C4-2B (cell line): ENCODE measurements around the gene PBX1.

Experiments used
- H3K27ac ChIP-seq: fragments of 450-650 bp; 2 replicates; pipeline ENCODE4 v1.5.1; 2017
- ZFX ChIP-seq: fragments of 450-650 bp; IDR thresholded peaks from 2 replicates; pipeline ENCODE4 v1.6.1; 2017
- TF ChIP-seq, protein P1 (sequence below): fragments of 450-650 bp; conservative IDR thresholded peaks from 2 replicates; pipeline ENCODE4 v1.5.1; 2017; ENCODE audit warnings: mild to moderate bottlenecking

Gene PBX1

DNA sequence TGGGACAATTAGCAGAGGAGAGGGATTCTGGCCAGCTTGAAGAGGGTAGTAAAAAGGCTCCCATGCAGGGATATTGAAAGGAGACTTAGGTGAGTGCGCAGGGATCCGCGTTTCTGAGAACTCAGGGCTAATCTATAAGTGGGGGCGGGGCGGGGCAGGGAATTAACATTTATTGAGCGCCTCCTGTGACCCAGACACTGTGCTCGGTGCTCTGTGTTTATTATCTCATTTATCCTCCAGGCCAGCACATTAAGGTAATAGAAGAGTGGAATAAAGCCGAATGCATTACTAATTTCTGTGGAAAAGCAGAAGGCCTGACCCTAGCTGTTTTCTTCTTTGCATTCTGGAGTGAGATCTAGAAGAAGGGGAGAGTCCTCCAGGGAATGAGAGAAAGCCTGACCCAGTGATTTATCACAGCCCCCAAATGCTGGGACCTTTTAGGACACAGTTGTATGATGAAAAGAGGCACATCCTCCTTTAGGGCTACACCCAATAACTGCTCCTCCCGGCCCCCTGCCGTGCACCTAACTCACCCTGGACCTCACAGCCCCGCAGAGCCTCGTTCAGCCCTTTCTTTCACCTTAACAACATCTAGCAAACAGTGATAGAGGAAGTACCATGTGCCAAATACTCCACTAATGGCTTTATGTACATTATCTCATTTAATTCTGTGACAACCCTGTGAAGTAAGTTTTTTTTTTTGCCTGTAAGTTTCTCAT lies 317.6 kb downstream of the PBX1 start:
- TF ChIP-seq, protein P1, sequence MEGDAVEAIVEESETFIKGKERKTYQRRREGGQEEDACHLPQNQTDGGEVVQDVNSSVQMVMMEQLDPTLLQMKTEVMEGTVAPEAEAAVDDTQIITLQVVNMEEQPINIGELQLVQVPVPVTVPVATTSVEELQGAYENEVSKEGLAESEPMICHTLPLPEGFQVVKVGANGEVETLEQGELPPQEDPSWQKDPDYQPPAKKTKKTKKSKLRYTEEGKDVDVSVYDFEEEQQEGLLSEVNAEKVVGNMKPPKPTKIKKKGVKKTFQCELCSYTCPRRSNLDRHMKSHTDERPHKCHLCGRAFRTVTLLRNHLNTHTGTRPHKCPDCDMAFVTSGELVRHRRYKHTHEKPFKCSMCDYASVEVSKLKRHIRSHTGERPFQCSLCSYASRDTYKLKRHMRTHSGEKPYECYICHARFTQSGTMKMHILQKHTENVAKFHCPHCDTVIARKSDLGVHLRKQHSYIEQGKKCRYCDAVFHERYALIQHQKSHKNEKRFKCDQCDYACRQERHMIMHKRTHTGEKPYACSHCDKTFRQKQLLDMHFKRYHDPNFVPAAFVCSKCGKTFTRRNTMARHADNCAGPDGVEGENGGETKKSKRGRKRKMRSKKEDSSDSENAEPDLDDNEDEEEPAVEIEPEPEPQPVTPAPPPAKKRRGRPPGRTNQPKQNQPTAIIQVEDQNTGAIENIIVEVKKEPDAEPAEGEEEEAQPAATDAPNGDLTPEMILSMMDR, result no peak
- H3K27ac ChIP-seq, result no peak overlapping the region

DNA sequence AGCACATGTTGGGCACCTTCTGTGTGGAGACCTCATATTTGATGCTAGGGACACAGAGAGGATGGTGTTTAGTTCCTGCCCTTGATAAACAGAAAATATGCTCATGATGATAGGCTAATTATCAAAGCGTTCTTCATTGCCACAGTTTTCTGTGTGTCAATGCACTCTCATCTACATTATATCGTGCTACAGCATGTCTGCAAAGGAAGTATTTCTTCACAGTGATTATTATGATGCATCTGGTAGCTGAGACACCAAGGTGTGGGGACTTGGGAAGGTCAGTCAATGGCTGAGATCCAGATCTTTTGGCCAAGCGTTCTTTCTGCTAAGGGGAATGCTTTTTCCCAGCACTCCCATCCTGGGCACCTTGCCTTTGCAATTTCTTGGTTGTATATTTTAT lies 321.2 kb downstream of the PBX1 start:
- no peak for TF ChIP-seq ZFX
- TF ChIP-seq, protein P1, result no peak
- H3K27ac ChIP-seq, result no peak overlapping the region

DNA sequence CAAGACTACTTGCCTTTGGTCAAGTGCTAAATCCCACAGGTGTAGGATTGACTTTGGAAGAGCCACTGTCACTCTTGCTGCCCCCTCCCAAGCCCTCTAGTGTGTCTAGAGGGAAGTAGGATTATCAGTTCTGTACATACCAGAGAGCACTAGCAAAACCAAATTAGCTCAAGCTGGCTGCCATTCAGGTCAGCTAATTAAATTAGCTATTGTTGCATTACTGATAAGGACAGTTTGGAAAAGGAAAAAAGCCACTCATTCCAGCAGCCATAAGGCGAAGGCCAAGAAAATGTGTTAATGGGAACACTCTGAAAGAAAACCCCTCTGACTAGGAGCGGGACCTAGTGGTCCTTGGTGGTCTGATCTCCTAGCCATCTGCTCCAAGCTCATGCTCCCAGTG lies 321.7 kb downstream of the PBX1 start:
- H3K27ac ChIP-seq, result no peak overlapping the region
- TF ChIP-seq, protein P1, result no peak
- no peak for TF ChIP-seq ZFX

DNA sequence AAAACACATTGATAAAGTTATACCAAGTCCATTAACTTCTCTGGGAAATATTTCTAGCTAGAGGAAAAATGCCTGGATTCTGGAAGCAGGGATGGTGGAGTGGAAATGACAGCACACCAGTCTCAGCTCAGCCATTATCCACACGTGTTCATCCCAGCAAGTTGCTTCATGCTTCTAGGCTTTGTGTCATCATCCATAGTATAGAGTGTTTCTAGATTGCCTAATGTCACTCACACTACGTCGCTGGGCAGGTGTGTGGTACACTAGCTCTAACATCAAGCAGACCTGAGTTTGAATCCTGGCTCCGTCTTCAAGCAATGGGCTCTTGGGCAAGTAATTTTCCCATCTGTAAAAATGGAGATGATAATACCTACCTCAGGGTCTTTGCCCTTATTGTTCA lies 326.3 kb downstream of the PBX1 start:
- TF ChIP-seq ZFX, result no peak
- TF ChIP-seq, protein P1, result no peak
- no peak overlapping the region for H3K27ac ChIP-seq

DNA sequence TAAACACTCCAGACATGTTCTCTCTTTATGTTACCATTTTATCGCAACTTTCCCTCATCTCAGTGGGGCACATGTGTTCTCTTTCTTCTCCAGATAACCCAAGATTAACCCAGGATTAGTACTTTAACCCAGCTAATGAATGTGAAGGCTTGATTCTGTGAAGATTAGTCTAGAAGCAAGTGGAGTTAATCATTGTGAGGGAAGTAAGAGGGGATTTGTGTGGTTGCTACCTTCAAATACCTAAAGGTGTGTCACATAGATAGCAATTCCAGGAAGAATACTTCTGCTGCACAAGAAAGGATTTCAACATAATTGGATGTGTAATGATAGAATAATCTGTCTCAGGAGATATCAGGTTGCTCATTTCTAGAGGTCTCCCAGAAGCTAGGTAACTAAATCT lies 327.1 kb downstream of the PBX1 start:
- no peak overlapping the region for H3K27ac ChIP-seq
- TF ChIP-seq, protein P1, result no peak
- no peak for TF ChIP-seq ZFX

DNA sequence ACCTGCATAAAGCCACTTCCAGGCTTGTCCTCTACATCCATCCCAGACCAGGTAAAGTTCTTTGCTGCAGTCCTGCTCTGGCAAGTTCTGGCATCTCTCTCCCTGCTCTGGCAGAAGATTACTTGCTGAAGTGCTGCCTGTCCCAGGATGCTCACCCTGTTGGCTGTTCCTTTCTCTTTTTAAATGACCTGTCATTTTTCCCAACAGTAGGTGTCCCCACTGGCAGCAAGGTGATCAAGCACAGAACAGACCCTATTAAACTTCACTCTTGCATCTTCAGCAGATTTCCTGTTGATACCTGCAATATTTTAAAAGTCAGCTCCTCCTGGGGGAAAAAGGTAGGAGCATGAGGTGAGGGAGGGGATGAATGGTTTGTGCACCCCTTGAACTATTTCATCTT lies 332.6 kb downstream of the PBX1 start:
- no peak overlapping the region for H3K27ac ChIP-seq
- TF ChIP-seq, protein P1, result peak; percentile 34
- TF ChIP-seq ZFX, result no peak

DNA sequence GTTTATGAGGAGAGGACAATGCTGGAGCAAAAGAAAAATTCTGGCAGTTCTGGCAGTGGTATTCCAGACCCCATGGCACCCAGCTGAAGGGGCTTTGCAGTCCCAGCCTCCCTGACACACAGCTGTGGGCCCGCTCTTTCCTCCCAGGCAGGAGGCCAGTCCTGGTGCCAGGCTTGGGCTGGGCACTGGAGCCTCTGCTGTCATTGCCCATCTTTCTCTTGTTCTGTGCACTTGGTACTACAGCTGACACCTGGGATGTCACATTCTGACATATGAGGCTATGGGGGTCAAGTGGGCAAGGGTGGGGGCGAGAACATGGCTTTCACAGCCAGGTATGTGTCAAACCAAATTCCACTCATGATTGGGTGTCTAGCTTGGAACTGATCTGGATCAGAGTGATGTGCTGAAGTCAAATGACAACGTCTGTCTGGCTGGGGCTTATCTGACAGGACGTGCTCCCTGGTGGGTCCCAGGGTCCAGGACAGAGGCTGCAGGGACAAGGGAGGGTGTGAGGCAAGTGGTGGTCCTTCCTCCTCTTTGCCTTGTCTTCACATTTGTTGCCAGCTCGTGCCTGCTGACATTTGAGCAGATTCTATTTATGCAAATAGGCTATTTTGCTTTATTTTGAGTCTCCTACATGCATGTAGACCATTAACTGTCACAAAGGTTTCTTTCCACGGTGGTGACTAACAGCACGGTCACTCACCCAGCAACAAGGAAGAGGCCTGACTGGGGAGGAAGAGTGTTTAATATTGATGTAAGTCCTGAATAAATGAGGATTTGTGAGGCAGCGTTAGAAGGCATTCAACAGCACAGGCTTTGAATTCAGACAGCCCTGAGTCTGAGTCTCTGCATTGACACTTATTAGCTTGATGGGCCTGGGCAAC lies 336.3 kb downstream of the PBX1 start:
- TF ChIP-seq, protein P1, result no peak
- TF ChIP-seq ZFX, result no peak

More for the DNA sequence above, 336.3 kb downstream of the PBX1 start:
- H3K27ac ChIP-seq, result no peak overlapping the region
